A549 (cell line): ENCODE results near the gene HNF1B.

Experiments used
- CHD2 ChIP-seq: fragments of 150-350 bp; IDR thresholded peaks from 2 replicates; pipeline ENCODE4 v1.6.1; 2014; ENCODE audit warnings: low read length; ENCODE audit not compliant: partially characterized antibody
- HDAC2 ChIP-seq: fragments of 200-600 bp; sonication (generic); IDR thresholded peaks from 2 replicates; pipeline ENCODE4 v1.6.1; 2016
- KDM1A ChIP-seq: fragments of 200-600 bp; sonication (generic); IDR thresholded peaks from 2 replicates; pipeline ENCODE4 v1.6.1; 2016; ENCODE audit warnings: low read depth, mild to moderate bottlenecking
- KDM5A ChIP-seq: fragments of 200-600 bp; sonication (generic); IDR thresholded peaks from 2 replicates; pipeline ENCODE4 v1.6.1; 2016; ENCODE audit warnings: antibody characterized with exemption, mild to moderate bottlenecking
- PBX3 ChIP-seq: IDR thresholded peaks from 2 replicates; pipeline ENCODE4 v1.6.1; 2012
- POLR2A ChIP-seq: IDR thresholded peaks from 2 replicates; pipeline ENCODE4 v1.6.1; 2012; ENCODE audit warnings: mild to moderate bottlenecking, low read length
- POLR2AphosphoS2 ChIP-seq: conservative IDR thresholded peaks from 2 replicates; pipeline ENCODE4 v1.6.1; 2012; ENCODE audit warnings: low read length, improper control_type of control experiment, inconsistent platforms
- RAD21 ChIP-seq, 2 experiments: fragments of >200 bp in 1 of 2; sonication (Bioruptor Twin) in 1 of 2; formaldehyde crosslinking in 1 of 2; IDR thresholded peaks in 1 of 2; conservative IDR thresholded peaks in 1 of 2; 2 replicates in 1 of 2; 3 replicates in 1 of 2; pipeline ENCODE4 v1.6.1; 2012 to 2018; ENCODE audit warnings: inconsistent platforms in 1 of 2
- TF ChIP-seq, protein P1 (sequence below): fragments of 150-350 bp; IDR thresholded peaks from 2 replicates; pipeline ENCODE4 v1.6.1; 2014; ENCODE audit warnings: low read depth, mild to moderate bottlenecking, low read length
- TF ChIP-seq, protein P2 (sequence below): fragments of >200 bp; sonication (Bioruptor Twin); formaldehyde crosslinking; IDR thresholded peaks from 3 replicates; pipeline ENCODE4 v1.5.1; 2016
- TF ChIP-seq, protein P3 (sequence below): fragments of 450-650 bp; IDR thresholded peaks from 2 replicates; pipeline ENCODE4 v1.6.1; 2014; ENCODE audit warnings: antibody characterized with exemption
- TF ChIP-seq, protein P4 (sequence below): IDR thresholded peaks from 2 replicates; pipeline ENCODE4 v1.6.1; 2012
- TF ChIP-seq, protein P5 (sequence below): fragments of 200-600 bp; sonication (generic); IDR thresholded peaks from 2 replicates; pipeline ENCODE4 v1.6.1; 2016; ENCODE audit warnings: antibody characterized with exemption, mild to moderate bottlenecking, moderate library complexity

DNA sequence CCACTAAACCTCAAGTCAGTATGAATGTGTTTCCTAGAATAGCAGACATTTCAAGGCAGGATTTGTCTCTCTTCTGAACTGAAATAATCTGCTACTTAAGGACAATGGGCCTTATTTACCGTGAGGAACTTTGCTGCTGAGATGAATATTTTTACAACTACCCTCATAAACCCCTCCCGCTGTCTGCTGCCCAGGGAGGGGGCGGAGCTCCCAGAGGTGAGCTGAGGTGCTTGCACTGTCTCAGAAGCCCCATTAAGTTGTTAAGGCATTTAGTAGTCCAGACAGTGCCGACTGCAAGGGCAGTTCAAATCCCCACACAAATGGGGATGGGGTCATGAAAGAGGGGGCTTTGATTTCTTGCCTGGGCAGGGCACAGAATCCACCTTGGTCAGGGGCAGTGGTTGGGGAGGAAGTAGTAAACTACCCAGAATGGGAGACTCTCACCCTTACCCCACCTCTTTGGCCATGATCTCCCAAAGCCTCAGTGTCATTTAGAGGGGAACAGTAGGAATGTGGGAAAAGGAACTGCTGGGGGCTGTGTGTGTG lies 19.2 kb downstream of the HNF1B start:
- TF ChIP-seq, protein P1, sequence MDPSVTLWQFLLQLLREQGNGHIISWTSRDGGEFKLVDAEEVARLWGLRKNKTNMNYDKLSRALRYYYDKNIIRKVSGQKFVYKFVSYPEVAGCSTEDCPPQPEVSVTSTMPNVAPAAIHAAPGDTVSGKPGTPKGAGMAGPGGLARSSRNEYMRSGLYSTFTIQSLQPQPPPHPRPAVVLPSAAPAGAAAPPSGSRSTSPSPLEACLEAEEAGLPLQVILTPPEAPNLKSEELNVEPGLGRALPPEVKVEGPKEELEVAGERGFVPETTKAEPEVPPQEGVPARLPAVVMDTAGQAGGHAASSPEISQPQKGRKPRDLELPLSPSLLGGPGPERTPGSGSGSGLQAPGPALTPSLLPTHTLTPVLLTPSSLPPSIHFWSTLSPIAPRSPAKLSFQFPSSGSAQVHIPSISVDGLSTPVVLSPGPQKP: no peak
- TF ChIP-seq, protein P2, sequence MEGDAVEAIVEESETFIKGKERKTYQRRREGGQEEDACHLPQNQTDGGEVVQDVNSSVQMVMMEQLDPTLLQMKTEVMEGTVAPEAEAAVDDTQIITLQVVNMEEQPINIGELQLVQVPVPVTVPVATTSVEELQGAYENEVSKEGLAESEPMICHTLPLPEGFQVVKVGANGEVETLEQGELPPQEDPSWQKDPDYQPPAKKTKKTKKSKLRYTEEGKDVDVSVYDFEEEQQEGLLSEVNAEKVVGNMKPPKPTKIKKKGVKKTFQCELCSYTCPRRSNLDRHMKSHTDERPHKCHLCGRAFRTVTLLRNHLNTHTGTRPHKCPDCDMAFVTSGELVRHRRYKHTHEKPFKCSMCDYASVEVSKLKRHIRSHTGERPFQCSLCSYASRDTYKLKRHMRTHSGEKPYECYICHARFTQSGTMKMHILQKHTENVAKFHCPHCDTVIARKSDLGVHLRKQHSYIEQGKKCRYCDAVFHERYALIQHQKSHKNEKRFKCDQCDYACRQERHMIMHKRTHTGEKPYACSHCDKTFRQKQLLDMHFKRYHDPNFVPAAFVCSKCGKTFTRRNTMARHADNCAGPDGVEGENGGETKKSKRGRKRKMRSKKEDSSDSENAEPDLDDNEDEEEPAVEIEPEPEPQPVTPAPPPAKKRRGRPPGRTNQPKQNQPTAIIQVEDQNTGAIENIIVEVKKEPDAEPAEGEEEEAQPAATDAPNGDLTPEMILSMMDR: no peak
- TF ChIP-seq POLR2A: no peak
- TF ChIP-seq KDM5A: no peak
- TF ChIP-seq KDM1A: no peak
- TF ChIP-seq, protein P3, sequence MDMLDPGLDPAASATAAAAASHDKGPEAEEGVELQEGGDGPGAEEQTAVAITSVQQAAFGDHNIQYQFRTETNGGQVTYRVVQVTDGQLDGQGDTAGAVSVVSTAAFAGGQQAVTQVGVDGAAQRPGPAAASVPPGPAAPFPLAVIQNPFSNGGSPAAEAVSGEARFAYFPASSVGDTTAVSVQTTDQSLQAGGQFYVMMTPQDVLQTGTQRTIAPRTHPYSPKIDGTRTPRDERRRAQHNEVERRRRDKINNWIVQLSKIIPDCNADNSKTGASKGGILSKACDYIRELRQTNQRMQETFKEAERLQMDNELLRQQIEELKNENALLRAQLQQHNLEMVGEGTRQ: no peak
- no peak for TF ChIP-seq POLR2AphosphoS2
- no peak for TF ChIP-seq RAD21 (conservative IDR thresholded peaks at IDR 0.05 in 1 of 2, IDR thresholded peaks at IDR 0.05 in 1 of 2)
- TF ChIP-seq, protein P4, sequence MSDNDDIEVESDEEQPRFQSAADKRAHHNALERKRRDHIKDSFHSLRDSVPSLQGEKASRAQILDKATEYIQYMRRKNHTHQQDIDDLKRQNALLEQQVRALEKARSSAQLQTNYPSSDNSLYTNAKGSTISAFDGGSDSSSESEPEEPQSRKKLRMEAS: no peak
- TF ChIP-seq CHD2: no peak
- TF ChIP-seq, protein P5, sequence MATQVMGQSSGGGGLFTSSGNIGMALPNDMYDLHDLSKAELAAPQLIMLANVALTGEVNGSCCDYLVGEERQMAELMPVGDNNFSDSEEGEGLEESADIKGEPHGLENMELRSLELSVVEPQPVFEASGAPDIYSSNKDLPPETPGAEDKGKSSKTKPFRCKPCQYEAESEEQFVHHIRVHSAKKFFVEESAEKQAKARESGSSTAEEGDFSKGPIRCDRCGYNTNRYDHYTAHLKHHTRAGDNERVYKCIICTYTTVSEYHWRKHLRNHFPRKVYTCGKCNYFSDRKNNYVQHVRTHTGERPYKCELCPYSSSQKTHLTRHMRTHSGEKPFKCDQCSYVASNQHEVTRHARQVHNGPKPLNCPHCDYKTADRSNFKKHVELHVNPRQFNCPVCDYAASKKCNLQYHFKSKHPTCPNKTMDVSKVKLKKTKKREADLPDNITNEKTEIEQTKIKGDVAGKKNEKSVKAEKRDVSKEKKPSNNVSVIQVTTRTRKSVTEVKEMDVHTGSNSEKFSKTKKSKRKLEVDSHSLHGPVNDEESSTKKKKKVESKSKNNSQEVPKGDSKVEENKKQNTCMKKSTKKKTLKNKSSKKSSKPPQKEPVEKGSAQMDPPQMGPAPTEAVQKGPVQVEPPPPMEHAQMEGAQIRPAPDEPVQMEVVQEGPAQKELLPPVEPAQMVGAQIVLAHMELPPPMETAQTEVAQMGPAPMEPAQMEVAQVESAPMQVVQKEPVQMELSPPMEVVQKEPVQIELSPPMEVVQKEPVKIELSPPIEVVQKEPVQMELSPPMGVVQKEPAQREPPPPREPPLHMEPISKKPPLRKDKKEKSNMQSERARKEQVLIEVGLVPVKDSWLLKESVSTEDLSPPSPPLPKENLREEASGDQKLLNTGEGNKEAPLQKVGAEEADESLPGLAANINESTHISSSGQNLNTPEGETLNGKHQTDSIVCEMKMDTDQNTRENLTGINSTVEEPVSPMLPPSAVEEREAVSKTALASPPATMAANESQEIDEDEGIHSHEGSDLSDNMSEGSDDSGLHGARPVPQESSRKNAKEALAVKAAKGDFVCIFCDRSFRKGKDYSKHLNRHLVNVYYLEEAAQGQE: no peak
- TF ChIP-seq HDAC2: no peak
- no peak for TF ChIP-seq PBX3
